HG02884 (cell line): ENCODE data around the gene GDPD4.

Experiments used
- ATAC-seq: cut with Tn5 transposase; IDR thresholded peaks from one replicate; pipeline ENCODE4 v1.9.1; 2021; ENCODE audit warnings: mild to moderate bottlenecking, moderate library complexity; ENCODE audit not compliant: unreplicated experiment

GDPD4 gene

GRCh38 chr11:77299528-77299993 is 1.9 kb downstream of the GDPD4 start:
- ATAC-seq: no peak

DNA sequence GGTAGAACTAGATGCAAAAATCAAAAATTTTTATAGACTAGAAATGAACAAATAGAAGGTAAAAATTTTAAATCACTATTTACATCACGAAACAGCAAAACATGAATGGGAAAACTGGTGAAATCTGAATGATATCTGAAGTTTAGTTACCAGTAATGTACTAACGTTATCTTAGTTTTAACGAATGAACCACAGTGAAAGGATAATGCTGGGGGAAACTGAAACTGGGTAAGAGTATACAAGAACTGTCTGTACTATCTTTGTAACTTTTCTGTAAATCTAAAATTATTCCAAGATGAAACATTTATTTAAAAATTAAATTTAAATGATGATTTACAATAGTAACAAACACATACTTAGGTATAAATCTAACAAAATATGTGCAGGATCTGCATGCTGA is 7.4 kb downstream of the GDPD4 start:
- no peak for ATAC-seq

DNA sequence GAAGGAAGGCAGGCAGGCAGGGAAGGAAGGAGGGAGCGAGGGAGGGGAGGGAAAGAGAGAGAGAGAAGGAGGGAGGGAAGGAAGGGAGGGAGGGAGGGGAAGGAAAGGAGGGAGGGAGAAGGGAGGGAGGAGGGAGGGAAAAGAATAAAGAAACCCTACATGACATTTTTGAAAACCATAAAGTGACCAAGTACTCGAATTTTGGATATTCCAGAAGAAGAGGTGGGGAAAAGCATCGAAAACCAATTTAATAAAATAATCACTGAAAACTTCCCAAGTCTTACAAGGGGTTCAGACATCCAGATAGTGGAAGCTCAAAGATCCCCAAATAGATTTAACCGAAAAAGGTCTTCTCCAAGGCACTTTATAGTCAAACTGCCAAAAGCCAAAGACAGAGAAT is 11.7 kb downstream of the GDPD4 start:
- ATAC-seq: no peak

- no peak for ATAC-seq
Measured at GRCh38 chr11:77287615-77288273, 13.7 kb downstream of the GDPD4 start.

DNA sequence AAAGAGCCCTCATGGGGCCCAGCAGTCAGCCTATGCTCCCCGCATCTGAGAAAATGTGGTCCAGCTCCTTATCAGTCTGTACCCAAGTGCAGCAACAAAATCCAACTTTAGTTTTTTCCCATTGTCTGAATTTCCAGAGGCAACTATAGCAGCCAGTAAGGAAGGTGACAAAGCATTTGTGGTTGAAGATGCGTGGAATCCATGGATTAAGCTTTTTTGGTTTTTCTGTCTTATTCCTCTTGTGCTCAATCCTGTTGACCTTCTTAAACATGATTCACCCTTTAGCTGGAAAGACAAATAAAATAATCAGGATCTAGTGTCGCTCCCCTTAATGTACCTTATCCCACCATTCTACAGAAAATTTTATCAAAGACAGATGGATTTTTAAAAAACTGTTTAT is 14.3 kb downstream of the GDPD4 start:
- ATAC-seq: no peak

DNA sequence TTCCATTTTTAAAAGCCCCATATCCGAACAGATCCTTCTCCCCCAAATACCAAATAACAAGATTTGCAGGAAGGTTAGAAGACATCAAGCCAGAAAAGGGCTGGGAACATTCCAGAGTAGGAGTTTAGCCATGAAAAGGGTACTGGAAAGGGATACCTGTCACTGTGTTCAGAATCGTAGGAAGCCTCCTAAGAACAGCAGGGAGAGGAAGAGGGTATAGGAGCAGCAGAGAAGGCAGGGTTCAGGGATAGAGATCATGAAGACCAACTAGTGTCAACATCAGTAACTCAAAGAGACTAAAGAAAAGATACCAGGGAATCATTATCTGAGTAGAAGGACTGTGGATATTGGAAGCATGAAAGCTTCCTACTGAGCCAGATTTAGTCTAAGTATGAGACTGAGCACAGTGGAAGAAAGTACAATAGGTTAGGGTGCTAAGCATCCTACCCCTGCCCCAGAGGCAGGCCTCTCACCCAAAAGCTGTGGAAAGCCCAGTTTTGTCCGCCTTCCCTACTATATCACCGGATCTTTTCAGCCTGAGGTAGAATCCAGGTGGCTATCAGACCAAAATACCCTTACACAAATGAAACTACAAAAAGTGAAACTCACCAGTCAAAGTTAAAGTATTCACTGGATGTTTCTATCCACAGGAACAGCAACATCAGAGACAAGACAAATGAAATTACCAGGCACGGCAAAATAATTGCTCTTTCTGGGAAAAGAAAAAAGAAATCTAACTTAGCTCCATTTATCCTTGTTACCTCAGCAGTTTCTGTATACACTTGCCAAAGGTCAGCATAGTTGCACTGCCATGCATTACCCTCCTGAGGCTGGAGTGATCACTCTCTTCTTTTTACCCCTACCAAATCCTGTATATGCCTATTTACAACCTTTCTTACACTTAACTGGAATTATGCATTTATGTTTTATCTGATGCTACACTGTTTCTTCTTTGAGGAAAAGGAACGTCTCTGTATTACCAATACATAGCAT is 16.7 kb downstream of the GDPD4 start:
- ATAC-seq: no peak

GRCh38 chr11:77283101-77283500 is 18.4 kb downstream of the GDPD4 start:
- ATAC-seq: no peak

DNA sequence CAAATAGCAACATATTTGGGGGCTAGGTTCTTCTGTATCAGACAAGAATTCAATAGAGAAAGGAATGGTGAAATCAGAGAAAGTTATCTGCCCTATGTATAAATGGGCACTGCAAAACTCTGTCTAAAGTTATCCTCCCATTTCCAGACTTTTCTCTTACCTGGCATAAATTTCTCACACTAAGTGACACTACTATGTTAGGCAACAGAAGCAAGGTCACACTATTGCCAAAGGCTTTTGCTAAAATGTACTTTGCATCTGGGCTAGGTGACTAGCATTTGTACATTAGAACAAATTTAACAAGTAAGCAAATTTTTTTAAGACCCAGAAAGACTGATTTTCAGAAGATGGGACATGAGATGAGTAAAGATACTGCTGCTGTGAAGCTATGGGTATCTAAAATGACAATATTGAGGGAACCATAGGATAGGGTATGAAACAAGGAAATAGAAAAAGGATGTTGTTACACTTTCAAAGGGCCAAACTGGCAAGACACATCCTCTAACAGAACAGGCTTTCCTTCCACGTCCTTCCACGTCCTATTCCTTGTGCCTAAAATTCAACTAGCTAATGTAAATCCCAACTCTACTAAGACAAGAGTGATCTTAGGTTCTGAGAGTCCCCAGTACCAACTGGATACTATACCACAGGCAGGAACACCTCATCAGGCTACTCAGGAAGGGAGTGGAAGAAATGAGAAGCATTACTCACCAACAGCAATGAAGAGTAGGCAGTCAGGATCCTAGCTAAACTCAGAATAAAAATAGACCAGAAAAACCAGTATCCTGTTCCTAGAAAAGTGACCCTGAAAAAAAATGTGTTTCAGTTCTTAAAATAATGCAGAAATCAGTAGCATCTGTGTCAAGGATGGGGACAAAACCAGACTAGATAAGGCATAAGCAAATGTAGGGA is 22.6 kb downstream of the GDPD4 start:
- ATAC-seq: no peak

GRCh38 chr11:77276271-77276670 is 25.2 kb downstream of the GDPD4 start:
- no peak for ATAC-seq

GRCh38 chr11:77270921-77271320 is 30.6 kb downstream of the GDPD4 start:
- no peak for ATAC-seq

DNA sequence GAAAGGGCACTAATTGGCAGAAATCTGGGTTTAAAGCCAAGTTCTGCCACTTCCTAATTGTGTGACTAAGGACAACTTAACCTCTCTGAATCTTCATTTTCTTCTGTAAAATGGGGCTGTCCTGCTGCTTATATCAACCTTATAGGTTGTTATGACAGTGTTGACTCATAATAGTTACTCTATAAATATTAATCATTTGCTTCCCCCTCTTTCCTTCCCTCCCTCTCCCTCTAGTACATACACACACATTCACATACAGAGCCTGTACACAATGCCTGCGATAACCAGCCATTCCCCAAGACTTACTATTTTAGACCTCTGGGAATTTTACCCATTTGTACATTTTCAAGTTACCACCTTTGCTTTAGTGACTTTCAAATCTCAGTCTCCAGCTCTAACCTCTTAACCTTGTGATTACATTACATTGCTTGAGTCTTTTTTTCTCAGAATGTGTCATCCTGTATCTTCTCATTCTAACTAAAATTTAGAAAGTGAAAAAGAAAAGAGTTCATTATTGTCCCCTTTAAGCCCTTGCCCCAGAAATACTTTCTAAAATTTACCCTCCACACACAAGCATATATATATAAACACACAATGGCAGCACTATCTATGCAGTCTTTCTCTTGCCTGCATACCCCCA is 31.9 kb downstream of the GDPD4 start:
- no peak for ATAC-seq

DNA sequence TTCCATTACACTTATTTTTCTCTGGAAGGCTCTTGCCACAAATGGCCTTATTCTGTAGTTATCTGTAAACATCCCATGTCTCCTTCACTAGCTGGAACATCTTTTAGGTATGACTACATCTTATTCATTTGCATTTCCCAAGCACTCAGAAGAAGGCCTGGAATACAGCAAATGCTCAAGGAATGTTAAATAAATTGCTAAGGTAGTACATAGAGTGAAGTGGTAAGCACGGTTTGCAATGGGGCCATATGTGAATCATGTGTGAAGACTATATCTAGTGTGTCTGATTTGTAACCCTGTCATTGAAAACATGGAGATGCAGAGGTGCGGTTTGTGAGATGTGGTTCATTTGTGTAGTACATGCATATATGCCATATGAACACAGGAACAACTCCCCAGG is 33.5 kb downstream of the GDPD4 start:
- no peak for ATAC-seq

- ATAC-seq: no peak
Measured at GRCh38 chr11:77266766-77267165, 34.7 kb downstream of the GDPD4 start.

GRCh38 chr11:77262803-77263202 is 38.7 kb downstream of the GDPD4 start:
- no peak for ATAC-seq

- no peak for ATAC-seq
Measured at GRCh38 chr11:77259641-77260040, 41.8 kb downstream of the GDPD4 start.

DNA sequence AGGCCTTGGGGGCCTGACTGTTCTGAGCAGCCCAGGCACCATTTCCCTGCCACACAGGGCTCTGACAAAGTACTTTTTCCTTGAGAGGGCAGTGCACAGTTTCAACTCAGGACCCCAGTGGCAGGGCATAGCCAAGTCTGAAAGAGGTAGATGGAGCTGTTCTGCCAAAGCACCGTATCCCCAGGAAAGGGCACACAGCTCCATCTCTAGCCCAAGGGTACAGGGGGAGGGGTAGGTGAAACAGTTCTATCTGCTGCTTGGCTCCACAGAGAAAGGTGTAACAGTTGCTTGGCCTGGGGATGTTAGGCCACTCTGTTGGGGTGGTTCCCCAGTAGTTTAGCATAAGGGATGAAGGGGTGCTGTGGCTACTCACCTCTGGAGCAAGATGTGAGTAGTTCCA is 47.8 kb downstream of the GDPD4 start:
- ATAC-seq: no peak

DNA sequence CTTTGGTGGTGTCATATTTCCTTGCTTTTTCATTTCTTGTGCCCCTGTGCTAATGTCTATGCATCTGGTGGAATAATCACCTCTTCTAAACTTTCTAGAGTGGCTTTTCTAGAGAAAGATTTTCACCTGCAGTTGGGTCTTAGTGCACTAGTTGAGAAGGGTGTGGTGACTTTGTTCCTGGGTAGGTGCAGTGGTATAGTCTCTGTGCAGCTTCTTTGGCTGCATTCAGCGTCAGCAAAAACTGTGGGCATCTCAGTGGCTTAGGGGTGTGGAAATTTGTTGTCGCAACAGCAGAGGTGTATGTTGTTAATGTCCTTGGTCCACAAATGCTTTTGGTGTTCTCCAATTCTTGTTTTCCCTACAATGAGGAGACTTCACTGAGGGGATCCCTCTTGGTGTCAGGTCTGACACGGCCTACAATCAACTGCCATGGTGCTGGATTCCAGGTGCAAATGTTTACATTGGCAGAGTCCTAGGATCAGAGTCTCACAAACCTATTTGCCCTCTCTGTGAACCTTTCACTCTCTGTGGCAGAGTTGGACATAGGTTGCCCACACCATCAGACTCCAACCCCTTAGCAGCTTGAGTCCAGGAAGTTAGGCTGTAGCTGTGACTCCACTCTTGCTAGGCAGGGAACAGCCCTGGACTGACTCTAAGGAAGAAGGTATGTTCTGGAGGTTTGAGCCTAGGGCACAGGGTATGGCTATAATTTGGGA is 48.8 kb downstream of the GDPD4 start:
- no peak for ATAC-seq

- ATAC-seq: no peak
Measured at GRCh38 chr11:77250881-77251640, 50.4 kb downstream of the GDPD4 start.

DNA sequence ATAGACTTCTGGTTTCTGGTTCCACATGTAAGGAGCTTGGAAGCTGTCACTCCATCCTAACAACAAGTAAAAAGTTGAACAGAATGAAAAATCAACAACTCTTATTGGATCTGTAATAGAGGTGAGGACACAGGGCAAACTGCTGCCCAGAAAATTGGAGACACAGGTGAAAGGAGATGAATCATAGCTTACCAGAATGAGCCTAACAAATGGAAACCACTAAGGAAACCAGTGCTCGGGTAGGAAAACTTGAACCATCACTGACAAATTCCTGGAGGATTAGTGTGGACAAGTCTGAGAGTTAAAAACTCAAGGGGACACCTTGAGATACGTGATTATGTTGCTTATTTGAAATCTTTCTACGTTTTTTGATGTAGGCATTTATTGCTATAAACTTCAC is 52.1 kb downstream of the GDPD4 start:
- ATAC-seq: no peak
